Diencephalon (tissue), 1 donor: ENCODE results near the gene SMIM41. TPM values are rescaled to one million over a fixed set of nuclear protein-coding genes. Genes with fewer than 3 reads are reported as not detected.

Experiments used
- total RNA-seq: library from RNA; depleted of rRNA; stranded (reverse); fragments of >200 nt; gene quantifications from one replicate; pipeline ENCODE4 v1.2.3, GENCODE V29; 2014

SMIM41 gene
- total RNA-seq: not detected

DNA sequence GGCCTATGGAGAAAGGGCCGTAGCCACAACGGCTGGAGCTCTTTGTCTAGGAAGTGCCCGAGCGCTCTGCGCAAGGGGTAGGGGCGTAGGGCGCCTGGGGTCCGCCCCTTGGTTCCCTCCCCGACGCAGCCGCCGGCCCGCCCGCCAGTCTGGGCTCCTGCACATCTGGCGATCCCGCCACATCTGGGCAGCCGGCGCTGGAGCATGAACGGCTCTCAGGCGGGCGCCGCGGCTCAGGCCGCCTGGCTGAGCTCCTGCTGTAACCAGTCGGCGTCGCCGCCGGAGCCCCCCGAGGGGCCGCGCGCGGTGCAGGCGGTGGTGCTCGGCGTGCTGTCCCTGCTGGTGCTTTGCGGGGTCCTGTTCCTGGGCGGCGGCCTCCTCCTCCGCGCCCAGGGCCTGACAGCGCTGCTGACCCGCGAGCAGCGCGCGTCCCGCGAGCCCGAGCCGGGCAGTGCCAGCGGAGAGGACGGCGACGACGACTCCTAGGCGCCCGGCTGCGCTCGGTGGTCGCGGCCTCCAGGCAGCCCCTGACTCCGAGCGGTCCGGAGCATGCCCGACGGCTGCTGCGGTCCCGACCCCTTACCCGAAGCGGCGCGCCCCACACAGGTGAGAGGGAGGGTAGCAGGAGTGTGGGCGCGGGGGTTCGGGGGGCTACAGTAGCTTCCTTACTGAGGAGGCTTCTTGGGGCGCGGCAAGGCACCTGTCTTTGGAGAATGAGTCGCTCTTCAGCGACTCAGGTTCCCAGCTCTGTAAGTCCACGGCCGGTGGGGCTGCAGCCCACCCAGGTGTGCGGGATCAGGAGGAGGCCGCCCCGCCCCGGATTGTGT, at the start of gene SMIM41:
Gene SMIM41 (plus strand): TSS at position 129 of the 827 bp plus-strand sequence. CDS start 76 bp downstream, at position 205.

GRCh38 chr12:52050758-52051541, 28.6 kb upstream of the SMIM41 start, which contains the start of gene NR4A1:
Gene NR4A1 (plus strand): TSS chr12:52051442. CDS start chr12:52054329, 2,887 bp downstream.

GRCh38 chr12:52069327-52070184, 9.9 kb upstream of the SMIM41 start, which contains the start of gene ATG101:
Gene ATG101 (plus strand): TSS chr12:52069978. CDS start chr12:52073651, 3,673 bp downstream.

Other genes with a start within 250 kb of the SMIM41 start
- gene FIGNL2, start 231.0 kb upstream of the SMIM41 start, total RNA-seq: 1.2 TPM
- not detected for gene ANKRD33, start 191.6 kb upstream of the SMIM41 start, total RNA-seq
- gene ACVRL1, start 172.2 kb upstream of the SMIM41 start, total RNA-seq: 8.8 TPM
- gene ACVR1B, start 128.0 kb upstream of the SMIM41 start, total RNA-seq: 48.0 TPM
- gene TAMALIN, start 72.8 kb upstream of the SMIM41 start, total RNA-seq: 3.2 TPM
- 11.1 TPM for gene NR4A1, start 28.3 kb upstream of the SMIM41 start, total RNA-seq
- gene ATG101, start 9.7 kb upstream of the SMIM41 start, total RNA-seq: 30.7 TPM
- gene KRT80, start 112.3 kb downstream of the SMIM41 start, total RNA-seq: not detected
- not detected for gene KRT7, start 153.5 kb downstream of the SMIM41 start, total RNA-seq
- gene KRT86, start 194.9 kb downstream of the SMIM41 start, total RNA-seq: 0.46 TPM
- gene KRT81, start 211.8 kb downstream of the SMIM41 start, total RNA-seq: 0.23 TPM
- gene KRT83, start 241.7 kb downstream of the SMIM41 start, total RNA-seq: not detected